Osteocyte (in vitro differentiated cells): ENCODE data around the gene KCNJ3. TPM values are rescaled to one million over a fixed set of nuclear protein-coding genes. Genes with fewer than 3 reads are reported as not detected.

ENCODE experiments used
- DNase-seq: peaks from one replicate; pipeline ENCODE4 v3.0.0; 2021; ENCODE audit warnings: mixed read lengths; ENCODE audit not compliant: unreplicated experiment; ENCODE audit errors: extremely low spot score
- H3K27ac Mint-ChIP-seq: one replicate; pipeline ENCODE4 v1.8.0; 2021; ENCODE audit warnings: mild to moderate bottlenecking, mixed read lengths; ENCODE audit not compliant: unreplicated experiment
- H3K27me3 Mint-ChIP-seq: one replicate; pipeline ENCODE4 v1.8.0; 2021; ENCODE audit warnings: mixed read lengths; ENCODE audit not compliant: unreplicated experiment
- H3K36me3 Mint-ChIP-seq: one replicate; pipeline ENCODE4 v1.8.0; 2021; ENCODE audit warnings: mixed read lengths; ENCODE audit not compliant: unreplicated experiment
- H3K4me1 Mint-ChIP-seq: one replicate; pipeline ENCODE4 v1.8.0; 2021; ENCODE audit warnings: mixed read lengths; ENCODE audit not compliant: unreplicated experiment
- H3K4me3 Mint-ChIP-seq: one replicate; pipeline ENCODE4 v1.8.0; 2021; ENCODE audit warnings: mild to moderate bottlenecking, moderate library complexity, mixed read lengths; ENCODE audit not compliant: unreplicated experiment
- H3K9me3 Mint-ChIP-seq: one replicate; pipeline ENCODE4 v1.8.0; 2021; ENCODE audit warnings: mixed read lengths; ENCODE audit not compliant: unreplicated experiment
- total RNA-seq: library from RNA; stranded (reverse); gene quantifications from 2 replicates; pipeline ENCODE4 v1.2.1, GENCODE V29; 2021
- TF ChIP-seq, protein P1 (sequence below): fragments of 200-600 bp; sonication (generic); IDR thresholded peaks from 2 replicates; pipeline ENCODE4 v1.5.0; 2021; ENCODE audit warnings: antibody characterized with exemption, mild to moderate bottlenecking, moderate library complexity

The KCNJ3 gene
- total RNA-seq, 1 donor from 2014 or later, result not detected

DNA sequence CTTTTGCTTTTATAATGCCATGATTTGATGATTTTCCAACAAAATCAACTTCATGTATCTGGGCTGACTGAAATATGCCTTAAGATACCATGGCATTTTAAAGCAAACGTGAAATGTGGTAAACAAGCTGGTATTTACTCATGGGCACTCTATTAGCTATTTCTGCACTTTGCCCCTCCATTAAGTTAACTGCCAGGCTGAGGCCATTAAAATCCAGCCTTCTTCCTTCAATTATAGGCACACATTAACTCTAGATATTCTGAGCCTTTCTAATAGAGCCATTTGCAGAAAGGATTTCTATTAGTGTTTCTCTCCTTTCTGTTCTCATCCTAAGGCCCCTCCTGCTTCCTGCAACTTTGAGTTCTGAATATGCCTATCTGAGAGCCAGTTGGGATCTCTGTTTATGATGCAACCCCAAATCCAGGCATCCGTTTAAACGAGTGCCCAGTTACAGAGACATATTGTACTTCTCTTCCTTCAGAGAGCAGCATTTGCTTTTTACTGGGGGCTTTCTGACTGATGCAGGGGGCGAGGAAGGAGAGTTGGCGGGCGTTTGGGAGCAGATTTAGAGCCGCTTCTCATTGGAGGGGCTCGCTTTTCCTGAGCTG, 1.6 kb upstream of the KCNJ3 start:
- Mint-ChIP-seq H3K9me3 (no peaks in the 10 kb centered on the region), H3K4me1 (peaks cover 10% of the 10 kb centered on the region), H3K27me3 (peaks cover 45% of the 10 kb centered on the region), H3K4me3 (peak overlapping the region; percentile 73), H3K36me3 (no peaks in the 10 kb centered on the region), H3K27ac (no peak overlapping the region)
- TF ChIP-seq, protein P1, sequence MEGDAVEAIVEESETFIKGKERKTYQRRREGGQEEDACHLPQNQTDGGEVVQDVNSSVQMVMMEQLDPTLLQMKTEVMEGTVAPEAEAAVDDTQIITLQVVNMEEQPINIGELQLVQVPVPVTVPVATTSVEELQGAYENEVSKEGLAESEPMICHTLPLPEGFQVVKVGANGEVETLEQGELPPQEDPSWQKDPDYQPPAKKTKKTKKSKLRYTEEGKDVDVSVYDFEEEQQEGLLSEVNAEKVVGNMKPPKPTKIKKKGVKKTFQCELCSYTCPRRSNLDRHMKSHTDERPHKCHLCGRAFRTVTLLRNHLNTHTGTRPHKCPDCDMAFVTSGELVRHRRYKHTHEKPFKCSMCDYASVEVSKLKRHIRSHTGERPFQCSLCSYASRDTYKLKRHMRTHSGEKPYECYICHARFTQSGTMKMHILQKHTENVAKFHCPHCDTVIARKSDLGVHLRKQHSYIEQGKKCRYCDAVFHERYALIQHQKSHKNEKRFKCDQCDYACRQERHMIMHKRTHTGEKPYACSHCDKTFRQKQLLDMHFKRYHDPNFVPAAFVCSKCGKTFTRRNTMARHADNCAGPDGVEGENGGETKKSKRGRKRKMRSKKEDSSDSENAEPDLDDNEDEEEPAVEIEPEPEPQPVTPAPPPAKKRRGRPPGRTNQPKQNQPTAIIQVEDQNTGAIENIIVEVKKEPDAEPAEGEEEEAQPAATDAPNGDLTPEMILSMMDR, result no peak
- no peak for DNase-seq

DNA sequence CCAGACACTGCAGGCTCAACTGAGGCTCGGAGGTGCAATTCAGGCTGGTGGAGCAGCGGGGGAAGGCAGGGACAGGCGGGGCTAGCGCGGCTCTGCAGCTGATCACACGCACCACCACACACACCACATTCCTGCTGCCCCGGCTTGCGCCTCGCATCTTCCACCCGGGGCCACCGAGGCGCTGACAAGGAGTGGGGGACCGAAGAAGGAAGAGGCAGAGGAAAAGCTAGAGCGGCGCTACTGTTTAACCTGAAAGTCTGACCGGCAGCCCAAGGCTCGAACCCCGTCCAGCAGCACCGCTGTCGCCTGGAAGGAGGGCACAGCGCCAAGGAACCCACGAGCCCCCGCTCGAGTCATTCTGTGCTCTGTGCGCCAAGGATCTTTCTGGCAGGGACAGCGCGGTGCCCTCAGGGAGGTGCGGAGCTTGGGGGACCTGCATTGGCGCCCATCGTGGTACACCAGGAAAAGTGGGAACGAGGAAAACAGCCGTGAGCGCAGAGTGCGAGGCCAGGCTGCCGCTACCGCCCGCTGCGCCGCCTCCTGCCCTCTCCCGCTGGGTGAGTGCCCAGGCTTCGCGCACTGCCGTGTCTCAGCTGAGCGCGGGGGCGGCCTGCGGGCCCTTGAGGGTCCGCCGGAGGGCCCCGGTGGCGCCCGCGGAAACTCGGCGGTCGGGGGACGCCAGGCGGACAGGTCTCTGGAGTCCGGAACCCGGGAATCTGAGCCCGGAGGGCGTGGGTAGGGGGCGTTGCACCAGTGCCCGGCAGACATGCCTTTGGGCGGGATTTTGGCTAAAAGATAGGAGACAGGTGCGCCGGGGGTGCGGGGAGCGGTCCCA, 860 bp upstream of the KCNJ3 start:
- H3K4me3 Mint-ChIP-seq, result peak overlapping the region; percentile 73
- H3K4me1 Mint-ChIP-seq, result peaks cover 10% of the 10 kb centered on the region
- no peak overlapping the region for H3K27ac Mint-ChIP-seq
- DNase-seq, result no peak
- H3K9me3 Mint-ChIP-seq, result no peaks in the 10 kb centered on the region
- TF ChIP-seq, protein P1, result no peak
- H3K27me3 Mint-ChIP-seq, result peaks cover 47% of the 10 kb centered on the region
- no peaks in the 10 kb centered on the region for H3K36me3 Mint-ChIP-seq

DNA sequence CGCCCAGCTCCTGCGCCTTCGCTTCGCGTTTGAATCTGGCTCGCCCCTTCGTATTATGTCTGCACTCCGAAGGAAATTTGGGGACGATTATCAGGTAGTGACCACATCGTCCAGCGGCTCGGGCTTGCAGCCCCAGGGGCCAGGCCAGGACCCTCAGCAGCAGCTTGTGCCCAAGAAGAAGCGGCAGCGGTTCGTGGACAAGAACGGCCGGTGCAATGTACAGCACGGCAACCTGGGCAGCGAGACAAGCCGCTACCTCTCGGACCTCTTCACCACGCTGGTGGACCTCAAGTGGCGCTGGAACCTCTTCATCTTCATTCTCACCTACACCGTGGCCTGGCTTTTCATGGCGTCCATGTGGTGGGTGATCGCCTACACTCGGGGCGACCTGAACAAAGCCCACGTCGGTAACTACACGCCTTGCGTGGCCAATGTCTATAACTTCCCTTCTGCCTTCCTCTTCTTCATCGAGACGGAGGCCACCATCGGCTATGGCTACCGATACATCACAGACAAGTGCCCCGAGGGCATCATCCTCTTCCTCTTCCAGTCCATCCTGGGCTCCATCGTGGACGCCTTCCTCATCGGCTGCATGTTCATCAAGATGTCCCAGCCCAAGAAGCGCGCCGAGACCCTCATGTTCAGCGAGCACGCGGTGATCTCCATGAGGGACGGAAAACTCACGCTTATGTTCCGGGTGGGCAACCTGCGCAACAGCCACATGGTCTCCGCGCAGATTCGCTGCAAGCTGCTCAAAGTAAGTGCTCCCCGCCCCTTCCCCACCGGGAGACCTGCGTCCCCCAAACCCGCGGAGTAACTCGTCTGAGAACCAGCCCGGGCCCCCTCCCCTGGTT, 453 bp downstream of the KCNJ3 start:
- Mint-ChIP-seq H3K4me1 (peaks cover 10% of the 10 kb centered on the region), H3K27me3 (peaks cover 50% of the 10 kb centered on the region), H3K9me3 (no peaks in the 10 kb centered on the region), H3K4me3 (peak overlapping the region; percentile 49), H3K27ac (no peak overlapping the region), H3K36me3 (no peaks in the 10 kb centered on the region)
- TF ChIP-seq, protein P1, result no peak
- DNase-seq, result no peak

DNA sequence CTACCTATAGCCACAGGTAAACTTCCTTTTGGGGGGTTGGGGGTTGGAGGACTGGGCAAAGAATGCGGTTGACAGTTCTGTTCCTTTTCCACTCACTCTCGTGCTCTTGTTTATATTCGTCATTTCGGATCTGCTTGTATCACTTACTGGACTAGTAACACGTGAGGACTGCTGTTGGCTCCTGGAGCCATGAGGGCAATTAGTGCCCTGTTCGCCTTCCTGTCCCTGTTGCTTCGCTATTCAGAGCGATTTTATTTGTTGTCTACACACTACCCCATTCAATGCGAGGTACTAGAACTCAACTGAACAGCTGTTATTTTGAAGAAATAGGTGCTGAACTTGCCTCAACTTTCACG, 1.1 kb downstream of the KCNJ3 start:
- H3K4me1 Mint-ChIP-seq, result peaks cover 10% of the 10 kb centered on the region
- DNase-seq, result no peak
- H3K9me3 Mint-ChIP-seq, result no peaks in the 10 kb centered on the region
- peaks cover 50% of the 10 kb centered on the region for H3K27me3 Mint-ChIP-seq
- H3K36me3 Mint-ChIP-seq, result no peaks in the 10 kb centered on the region
- H3K27ac Mint-ChIP-seq, result no peak overlapping the region
- TF ChIP-seq, protein P1, result no peak
- H3K4me3 Mint-ChIP-seq, result no peak overlapping the region
